Measurements from ENCODE around the gene COL24A1.

Gene COL24A1

GRCh38 chr1:86192417-86192816 is 35.8 kb upstream of the COL24A1 start:
- Histone ChIP-seq H3K4me1 (ENCODE audit: low read depth, poor library complexity, severe bottlenecking) (no peaks in the 10 kb centered on the region), H3K4me2 (no peak overlapping the region), H3K9ac (no peak overlapping the region), H4K20me1 (ENCODE audit: insufficient read depth) (no peaks in the 10 kb centered on the region), H3K36me3 (ENCODE audit: insufficient read depth) (no peaks in the 10 kb centered on the region), H2AFZ (ENCODE audit: low read depth) (no peak overlapping the region), H3K27me3 (ENCODE audit: insufficient read depth, low read depth) (no peaks in the 10 kb centered on the region), H3K79me2 (ENCODE audit: insufficient read depth, low read depth) (no peaks in the 10 kb centered on the region), H3K27ac (no peak overlapping the region), H3K4me3 (IDR thresholded peaks at IDR 0.05; ENCODE audit: insufficient read depth, low read depth, low read length) (no peak overlapping the region)
- TF ChIP-seq, protein P1, sequence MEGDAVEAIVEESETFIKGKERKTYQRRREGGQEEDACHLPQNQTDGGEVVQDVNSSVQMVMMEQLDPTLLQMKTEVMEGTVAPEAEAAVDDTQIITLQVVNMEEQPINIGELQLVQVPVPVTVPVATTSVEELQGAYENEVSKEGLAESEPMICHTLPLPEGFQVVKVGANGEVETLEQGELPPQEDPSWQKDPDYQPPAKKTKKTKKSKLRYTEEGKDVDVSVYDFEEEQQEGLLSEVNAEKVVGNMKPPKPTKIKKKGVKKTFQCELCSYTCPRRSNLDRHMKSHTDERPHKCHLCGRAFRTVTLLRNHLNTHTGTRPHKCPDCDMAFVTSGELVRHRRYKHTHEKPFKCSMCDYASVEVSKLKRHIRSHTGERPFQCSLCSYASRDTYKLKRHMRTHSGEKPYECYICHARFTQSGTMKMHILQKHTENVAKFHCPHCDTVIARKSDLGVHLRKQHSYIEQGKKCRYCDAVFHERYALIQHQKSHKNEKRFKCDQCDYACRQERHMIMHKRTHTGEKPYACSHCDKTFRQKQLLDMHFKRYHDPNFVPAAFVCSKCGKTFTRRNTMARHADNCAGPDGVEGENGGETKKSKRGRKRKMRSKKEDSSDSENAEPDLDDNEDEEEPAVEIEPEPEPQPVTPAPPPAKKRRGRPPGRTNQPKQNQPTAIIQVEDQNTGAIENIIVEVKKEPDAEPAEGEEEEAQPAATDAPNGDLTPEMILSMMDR (conservative IDR thresholded peaks at IDR 0.05; ENCODE audit: low read depth, low read length): no peak

DNA sequence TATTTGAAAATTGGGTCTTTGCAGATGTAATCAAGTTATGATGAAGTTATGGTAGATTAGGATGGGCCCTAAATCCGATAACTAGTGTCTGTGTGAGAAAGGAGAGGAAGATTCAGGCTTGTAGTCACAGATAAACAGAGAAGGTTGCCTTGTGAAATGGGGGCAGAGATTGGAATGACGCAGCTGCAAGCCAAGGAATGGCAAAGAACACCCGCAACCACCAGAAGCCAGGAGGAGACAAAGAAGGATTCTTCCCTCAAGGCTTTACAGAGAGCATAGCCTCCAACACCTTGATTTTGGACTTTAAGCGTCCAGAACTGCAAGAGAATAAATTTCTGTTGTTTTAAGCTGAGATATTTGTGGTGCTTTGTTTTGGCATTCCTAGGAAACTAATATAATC is 35.4 kb upstream of the COL24A1 start:
- H4K20me1 ChIP-seq (ENCODE audit: insufficient read depth): no peaks in the 10 kb centered on the region
- H3K27ac ChIP-seq: no peak overlapping the region
- no peak overlapping the region for H2AFZ ChIP-seq (ENCODE audit: low read depth)
- TF ChIP-seq, protein P1 (conservative IDR thresholded peaks at IDR 0.05; ENCODE audit: low read depth, low read length): no peak
- H3K4me2 ChIP-seq: no peak overlapping the region
- no peaks in the 10 kb centered on the region for H3K79me2 ChIP-seq (ENCODE audit: insufficient read depth, low read depth)
- H3K9ac ChIP-seq: no peak overlapping the region
- H3K4me3 ChIP-seq (IDR thresholded peaks at IDR 0.05; ENCODE audit: insufficient read depth, low read depth, low read length): no peak overlapping the region
- H3K36me3 ChIP-seq (ENCODE audit: insufficient read depth): no peaks in the 10 kb centered on the region
- H3K27me3 ChIP-seq (ENCODE audit: insufficient read depth, low read depth): no peaks in the 10 kb centered on the region
- no peaks in the 10 kb centered on the region for H3K4me1 ChIP-seq (ENCODE audit: low read depth, poor library complexity, severe bottlenecking)

GRCh38 chr1:86190873-86191272 is 34.3 kb upstream of the COL24A1 start:
- H3K4me1 ChIP-seq (ENCODE audit: low read depth, poor library complexity, severe bottlenecking): no peaks in the 10 kb centered on the region
- no peaks in the 10 kb centered on the region for H3K27me3 ChIP-seq (ENCODE audit: insufficient read depth, low read depth)
- H3K36me3 ChIP-seq (ENCODE audit: insufficient read depth): no peaks in the 10 kb centered on the region
- no peaks in the 10 kb centered on the region for H4K20me1 ChIP-seq (ENCODE audit: insufficient read depth)
- TF ChIP-seq, protein P1 (conservative IDR thresholded peaks at IDR 0.05; ENCODE audit: low read depth, low read length): no peak
- H3K79me2 ChIP-seq (ENCODE audit: insufficient read depth, low read depth): no peaks in the 10 kb centered on the region
- no peak overlapping the region for H3K4me2 ChIP-seq
- no peak overlapping the region for H3K9ac ChIP-seq
- H2AFZ ChIP-seq (ENCODE audit: low read depth): no peak overlapping the region
- H3K4me3 ChIP-seq (IDR thresholded peaks at IDR 0.05; ENCODE audit: insufficient read depth, low read depth, low read length): no peak overlapping the region
- H3K27ac ChIP-seq: no peak overlapping the region

DNA sequence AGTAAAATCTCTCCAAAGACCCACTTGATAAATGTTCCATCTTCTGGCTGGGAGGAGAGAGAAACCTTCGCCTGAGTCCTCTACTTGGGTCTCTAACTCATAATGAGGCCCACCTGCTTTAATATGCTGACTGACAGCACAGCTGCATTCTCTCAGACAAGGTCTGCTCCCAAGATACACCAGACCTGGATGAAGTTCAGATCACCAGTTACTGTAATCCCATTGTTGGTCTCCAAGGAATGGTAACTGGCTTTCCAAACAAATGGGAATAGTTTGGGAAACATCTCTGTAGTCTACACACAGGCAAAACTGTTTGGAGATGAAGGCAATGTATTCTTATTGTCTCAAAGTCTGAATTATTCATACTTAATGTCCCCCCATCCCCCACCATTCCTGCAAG is 27.9 kb upstream of the COL24A1 start:
- Histone ChIP-seq H3K4me2 (no peak overlapping the region), H3K4me1 (ENCODE audit: low read depth, poor library complexity, severe bottlenecking) (no peaks in the 10 kb centered on the region), H3K36me3 (ENCODE audit: insufficient read depth) (no peaks in the 10 kb centered on the region), H3K4me3 (IDR thresholded peaks at IDR 0.05; ENCODE audit: insufficient read depth, low read depth, low read length) (no peak overlapping the region), H3K27me3 (ENCODE audit: insufficient read depth, low read depth) (no peaks in the 10 kb centered on the region), H3K9ac (no peak overlapping the region), H4K20me1 (ENCODE audit: insufficient read depth) (no peaks in the 10 kb centered on the region), H2AFZ (ENCODE audit: low read depth) (no peak overlapping the region), H3K79me2 (ENCODE audit: insufficient read depth, low read depth) (no peaks in the 10 kb centered on the region), H3K27ac (no peak overlapping the region)
- TF ChIP-seq, protein P1 (conservative IDR thresholded peaks at IDR 0.05; ENCODE audit: low read depth, low read length): no peak
